DND-41 (cell line): ENCODE measurements around the gene PLBD1.

Source experiments
- ATAC-seq: fragments of 200-7000 bp; cut with Tn5 transposase; 3 replicates; pipeline ENCODE4 v1.9.1; 2021; ENCODE audit warnings: low read depth; ENCODE audit not compliant: insufficient read depth
- DNase-seq: peaks from one replicate; pipeline ENCODE4 v3.0.0-alpha.2; 2020
- H2AFZ ChIP-seq: 2 replicates; pipeline ENCODE4 v1.6.0; 2012; ENCODE audit warnings: low read depth, low read length
- H3K27ac ChIP-seq: 2 replicates; pipeline ENCODE4 v1.5.1; 2012; ENCODE audit warnings: low read length, inconsistent platforms
- H3K27me3 ChIP-seq: fragments of 200-600 bp; sonication (generic); 2 replicates; pipeline ENCODE4 v1.6.0; 2012; ENCODE audit warnings: low read length, mild to moderate bottlenecking, inconsistent platforms; ENCODE audit not compliant: insufficient read depth, poor library complexity
- H3K36me3 ChIP-seq: 2 replicates; pipeline ENCODE4 v1.5.1; 2012; ENCODE audit warnings: low read length, inconsistent platforms; ENCODE audit not compliant: insufficient read depth
- H3K4me1 ChIP-seq: 2 replicates; pipeline ENCODE4 v1.5.1; 2012; ENCODE audit warnings: mild to moderate bottlenecking, low read length; ENCODE audit not compliant: insufficient read depth
- H3K4me2 ChIP-seq: 2 replicates; pipeline ENCODE4 v1.6.0; 2012; ENCODE audit warnings: mild to moderate bottlenecking, moderate library complexity, low read length, inconsistent platforms; ENCODE audit not compliant: insufficient read depth
- H3K4me3 ChIP-seq, 2 experiments: fragments of 200-600 bp in 1 of 2; shearing (Covaris generic) in 1 of 2; 2 replicates each; pipeline ENCODE4 v1.5.1; 2012 to 2016; ENCODE audit warnings: inconsistent platforms in 2 of 2, low read length in 2 of 2, mild to moderate bottlenecking in 2 of 2, low read depth in 1 of 2, moderate library complexity in 1 of 2
- H3K79me2 ChIP-seq: 2 replicates; pipeline ENCODE4 v1.6.0; 2012; ENCODE audit warnings: low read length, inconsistent platforms; ENCODE audit not compliant: insufficient read depth
- H3K9ac ChIP-seq: 2 replicates; pipeline ENCODE4 v1.6.0; 2012; ENCODE audit warnings: low read depth, mild to moderate bottlenecking, inconsistent platforms, low read length, moderate library complexity
- H3K9me3 ChIP-seq: 2 replicates; pipeline ENCODE4 v1.5.1; 2012; ENCODE audit warnings: low read length, moderate library complexity, mild to moderate bottlenecking, inconsistent platforms; ENCODE audit not compliant: insufficient read depth, severe bottlenecking
- H4K20me1 ChIP-seq: 2 replicates; pipeline ENCODE4 v1.6.0; 2012; ENCODE audit warnings: low read length; ENCODE audit not compliant: insufficient read depth
- CTCF ChIP-seq: IDR thresholded peaks from 2 replicates; pipeline ENCODE4 v1.5.1; 2012; ENCODE audit warnings: borderline replicate concordance, low read length, moderate library complexity, mild to moderate bottlenecking; ENCODE audit not compliant: poor library complexity, severe bottlenecking; ENCODE audit errors: extremely low read depth
- EZH2 ChIP-seq: IDR thresholded peaks from 3 replicates; pipeline ENCODE4 v1.6.1; 2012; ENCODE audit warnings: borderline replicate concordance, low read depth, mild to moderate bottlenecking, moderate library complexity, low read length, inconsistent platforms; ENCODE audit not compliant: severe bottlenecking

Gene PLBD1

GRCh38 chr12:14570231-14570630 lies 2.5 kb upstream of the PLBD1 start:
- Histone ChIP-seq H3K79me2 (no peaks in the 10 kb centered on the region), H3K4me3 (no peak overlapping the region), H3K4me2 (no peak overlapping the region), H3K27me3 (no peaks in the 10 kb centered on the region), H4K20me1 (no peaks in the 10 kb centered on the region), H3K9me3 (no peaks in the 10 kb centered on the region), H3K4me1 (no peaks in the 10 kb centered on the region), H3K36me3 (no peaks in the 10 kb centered on the region), H2AFZ (no peak overlapping the region), H3K27ac (no peak overlapping the region), H3K9ac (no peak overlapping the region)
- DNase-seq (no peak), ATAC-seq (no peak)
- TF ChIP-seq CTCF (no peak), EZH2 (no peak)

- ATAC-seq (no peak), DNase-seq (no peak)
- no peaks in the 10 kb centered on the region for H4K20me1 ChIP-seq
- H3K4me1 ChIP-seq, result no peaks in the 10 kb centered on the region
- no peaks in the 10 kb centered on the region for H3K9me3 ChIP-seq
- no peaks in the 10 kb centered on the region for H3K36me3 ChIP-seq
- no peak overlapping the region for H3K4me3 ChIP-seq
- TF ChIP-seq CTCF, result no peak
- TF ChIP-seq EZH2, result no peak
- no peaks in the 10 kb centered on the region for H3K27me3 ChIP-seq
- H3K79me2 ChIP-seq, result no peaks in the 10 kb centered on the region
- H3K27ac ChIP-seq, result no peak overlapping the region
- H3K9ac ChIP-seq, result no peak overlapping the region
- H2AFZ ChIP-seq, result no peak overlapping the region
- no peak overlapping the region for H3K4me2 ChIP-seq
These were observed 3.2 kb downstream of the PLBD1 start for GRCh38 chr12:14564336-14564959.

- ATAC-seq, result no peak
- no peak overlapping the region for H3K9ac ChIP-seq
- H3K27me3 ChIP-seq, result no peaks in the 10 kb centered on the region
- H3K4me1 ChIP-seq, result no peaks in the 10 kb centered on the region
- no peak overlapping the region for H3K4me2 ChIP-seq
- H3K36me3 ChIP-seq, result no peaks in the 10 kb centered on the region
- no peak overlapping the region for H3K27ac ChIP-seq
- no peak for TF ChIP-seq CTCF
- TF ChIP-seq EZH2, result no peak
- no peaks in the 10 kb centered on the region for H3K79me2 ChIP-seq
- no peak overlapping the region for H3K4me3 ChIP-seq
- no peaks in the 10 kb centered on the region for H3K9me3 ChIP-seq
- H2AFZ ChIP-seq, result no peak overlapping the region
- no peaks in the 10 kb centered on the region for H4K20me1 ChIP-seq
- no peak for DNase-seq
These were observed 4.6 kb downstream of the PLBD1 start for GRCh38 chr12:14563046-14563445.
